ENCODE data around the gene CSK. TPM values are rescaled to one million over a fixed set of nuclear protein-coding genes. Genes with fewer than 3 reads are reported as not detected.

Gene CSK
- polyA plus RNA-seq, 2 of the 4 experiments (the other 2 are of a cell fraction) = 17.8 to 63.0 TPM

GRCh38 chr15:74791007-74791406 is 9.1 kb downstream of the CSK start:
- DNase-seq (ENCODE audit: low read depth in 1 of 2, low spot score in 1 of 2) (no peak), FAIRE-seq (no peak), ATAC-seq (no peak)
- 56% methylated on average over 1 of the region's 1 CpG for WGBS (ENCODE audit: missing lambda C conversion rate)
- ChIA-PET POLR2A (no interaction called here), CTCF (interaction anchor here (65.6 to 66.7 kb wide), 2 partner anchors 0 to 28 kb away, joined by 1908 read pairs; partner anchors contain the start of genes CPLX3, CSK, LMAN1L and ULK3)
- H3K4me1 ChIP-seq = peaks cover 17% of the 10 kb centered on the region; the same call in 1 of the 3 replicates
- no peak overlapping the region for H3K27ac ChIP-seq
- no peak for TF ChIP-seq EHF (CRISPR knock-in tag; IDR thresholded peaks at IDR 0.05)
- TF ChIP-seq, protein P1, sequence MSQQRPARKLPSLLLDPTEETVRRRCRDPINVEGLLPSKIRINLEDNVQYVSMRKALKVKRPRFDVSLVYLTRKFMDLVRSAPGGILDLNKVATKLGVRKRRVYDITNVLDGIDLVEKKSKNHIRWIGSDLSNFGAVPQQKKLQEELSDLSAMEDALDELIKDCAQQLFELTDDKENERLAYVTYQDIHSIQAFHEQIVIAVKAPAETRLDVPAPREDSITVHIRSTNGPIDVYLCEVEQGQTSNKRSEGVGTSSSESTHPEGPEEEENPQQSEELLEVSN (IDR thresholded peaks at IDR 0.05; ENCODE audit: borderline replicate concordance, low read depth) = no peak
- TF ChIP-seq RCOR1 (IDR thresholded peaks at IDR 0.05; ENCODE audit: low read depth, low read length) = no peak
- TF ChIP-seq HOXB5 (CRISPR knock-in tag; IDR thresholded peaks at IDR 0.05) = no peak
- TF ChIP-seq RFX5 (IDR thresholded peaks at IDR 0.05) = no peak
- TF ChIP-seq, protein P2, sequence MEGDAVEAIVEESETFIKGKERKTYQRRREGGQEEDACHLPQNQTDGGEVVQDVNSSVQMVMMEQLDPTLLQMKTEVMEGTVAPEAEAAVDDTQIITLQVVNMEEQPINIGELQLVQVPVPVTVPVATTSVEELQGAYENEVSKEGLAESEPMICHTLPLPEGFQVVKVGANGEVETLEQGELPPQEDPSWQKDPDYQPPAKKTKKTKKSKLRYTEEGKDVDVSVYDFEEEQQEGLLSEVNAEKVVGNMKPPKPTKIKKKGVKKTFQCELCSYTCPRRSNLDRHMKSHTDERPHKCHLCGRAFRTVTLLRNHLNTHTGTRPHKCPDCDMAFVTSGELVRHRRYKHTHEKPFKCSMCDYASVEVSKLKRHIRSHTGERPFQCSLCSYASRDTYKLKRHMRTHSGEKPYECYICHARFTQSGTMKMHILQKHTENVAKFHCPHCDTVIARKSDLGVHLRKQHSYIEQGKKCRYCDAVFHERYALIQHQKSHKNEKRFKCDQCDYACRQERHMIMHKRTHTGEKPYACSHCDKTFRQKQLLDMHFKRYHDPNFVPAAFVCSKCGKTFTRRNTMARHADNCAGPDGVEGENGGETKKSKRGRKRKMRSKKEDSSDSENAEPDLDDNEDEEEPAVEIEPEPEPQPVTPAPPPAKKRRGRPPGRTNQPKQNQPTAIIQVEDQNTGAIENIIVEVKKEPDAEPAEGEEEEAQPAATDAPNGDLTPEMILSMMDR (IDR thresholded peaks at IDR 0.05) = no peak
- no peak for TF ChIP-seq MAFK (IDR thresholded peaks at IDR 0.05; ENCODE audit: partially characterized antibody)
- TF ChIP-seq NFE2L2 (conservative IDR thresholded peaks at IDR 0.05; ENCODE audit: low read length) = no peak
- TF ChIP-seq, protein P3, sequence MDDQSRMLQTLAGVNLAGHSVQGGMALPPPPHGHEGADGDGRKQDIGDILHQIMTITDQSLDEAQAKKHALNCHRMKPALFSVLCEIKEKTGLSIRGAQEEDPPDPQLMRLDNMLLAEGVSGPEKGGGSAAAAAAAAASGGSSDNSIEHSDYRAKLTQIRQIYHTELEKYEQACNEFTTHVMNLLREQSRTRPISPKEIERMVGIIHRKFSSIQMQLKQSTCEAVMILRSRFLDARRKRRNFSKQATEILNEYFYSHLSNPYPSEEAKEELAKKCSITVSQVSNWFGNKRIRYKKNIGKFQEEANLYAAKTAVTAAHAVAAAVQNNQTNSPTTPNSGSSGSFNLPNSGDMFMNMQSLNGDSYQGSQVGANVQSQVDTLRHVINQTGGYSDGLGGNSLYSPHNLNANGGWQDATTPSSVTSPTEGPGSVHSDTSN (IDR thresholded peaks at IDR 0.05) = no peak
- TF ChIP-seq HOXB13 (CRISPR knock-in tag; IDR thresholded peaks at IDR 0.05; ENCODE audit: low read depth) = no peak
- TF ChIP-seq MAX (IDR thresholded peaks at IDR 0.05) = no peak
- TF ChIP-seq POLR2A (IDR thresholded peaks at IDR 0.05; ENCODE audit: low read length) = no peak
- TF ChIP-seq RAD21 (conservative IDR thresholded peaks at IDR 0.05 in 1 of 2, IDR thresholded peaks at IDR 0.05 in 1 of 2) = no peak
- TF ChIP-seq HDAC2 (IDR thresholded peaks at IDR 0.05) = no peak
- no peak for TF ChIP-seq GATA3 (IDR thresholded peaks at IDR 0.05; ENCODE audit: borderline replicate concordance)
- TF ChIP-seq TFCP2L1 (CRISPR knock-in tag; IDR thresholded peaks at IDR 0.05) = no peak
- TF ChIP-seq, protein P4, sequence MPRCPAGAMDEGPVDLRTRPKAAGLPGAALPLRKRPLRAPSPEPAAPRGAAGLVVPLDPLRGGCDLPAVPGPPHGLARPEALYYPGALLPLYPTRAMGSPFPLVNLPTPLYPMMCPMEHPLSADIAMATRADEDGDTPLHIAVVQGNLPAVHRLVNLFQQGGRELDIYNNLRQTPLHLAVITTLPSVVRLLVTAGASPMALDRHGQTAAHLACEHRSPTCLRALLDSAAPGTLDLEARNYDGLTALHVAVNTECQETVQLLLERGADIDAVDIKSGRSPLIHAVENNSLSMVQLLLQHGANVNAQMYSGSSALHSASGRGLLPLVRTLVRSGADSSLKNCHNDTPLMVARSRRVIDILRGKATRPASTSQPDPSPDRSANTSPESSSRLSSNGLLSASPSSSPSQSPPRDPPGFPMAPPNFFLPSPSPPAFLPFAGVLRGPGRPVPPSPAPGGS (IDR thresholded peaks at IDR 0.05) = no peak
- H3K4me2 ChIP-seq = no peak overlapping the region
- H3K9me3 ChIP-seq = no peaks in the 10 kb centered on the region
- no peak overlapping the region for H3K4me3 ChIP-seq

DNA sequence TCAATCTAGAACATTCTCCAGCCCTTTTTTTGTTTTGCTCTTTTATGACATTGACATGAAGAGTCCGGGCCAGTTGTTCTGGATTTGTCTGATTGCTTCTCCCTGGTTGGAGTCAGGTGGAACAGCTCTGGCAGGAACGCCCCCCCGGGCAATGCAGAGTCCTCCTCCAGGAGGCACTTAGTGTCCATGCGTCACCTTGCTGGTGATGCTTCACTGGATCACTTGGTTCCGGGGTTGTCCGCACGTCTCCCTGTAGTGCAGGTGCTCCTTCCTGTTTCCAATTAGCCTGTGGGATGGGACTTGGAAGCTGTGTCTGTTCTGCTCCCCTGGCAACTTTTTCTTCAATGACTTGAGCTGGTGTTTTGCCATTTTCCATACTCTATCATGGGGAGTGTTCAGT is 9.8 kb downstream of the CSK start:
- ChIA-PET CTCF (interaction anchor here (2.9 to 66.7 kb wide), 3 partner anchors 1 to 157 kb away, joined by 14 to 1908 read pairs (median 1908); partner anchors contain the start of genes CPLX3, CSK, LMAN1L and ULK3), POLR2A (no interaction called here)
- no peak overlapping the region for H3K4me2 ChIP-seq
- DNase-seq (ENCODE audit: low read depth in 1 of 2, low spot score in 1 of 2) (no peak), ATAC-seq (no peak), FAIRE-seq (no peak)
- TF ChIP-seq JUN (IDR thresholded peaks at IDR 0.05) = no peak
- no peak for TF ChIP-seq POLR2A (IDR thresholded peaks at IDR 0.05; ENCODE audit: low read length)
- no peak for TF ChIP-seq EHMT2 (IDR thresholded peaks at IDR 0.05; ENCODE audit: low read depth)
- TF ChIP-seq PHF8 (IDR thresholded peaks at IDR 0.05; ENCODE audit: borderline replicate concordance, low read depth) = no peak
- TF ChIP-seq JUNB (IDR thresholded peaks at IDR 0.05) = no peak
- TF ChIP-seq TFCP2L1 (CRISPR knock-in tag; IDR thresholded peaks at IDR 0.05) = no peak
- no peak for TF ChIP-seq ESRRA (IDR thresholded peaks at IDR 0.05; ENCODE audit: borderline replicate concordance, low read length)
- no peak for TF ChIP-seq CBX2 (IDR thresholded peaks at IDR 0.05; ENCODE audit: borderline replicate concordance, low read depth)
- H3K9me3 ChIP-seq = no peaks in the 10 kb centered on the region
- H3K4me1 ChIP-seq = peaks cover 17% of the 10 kb centered on the region; the same call in 1 of the 3 replicates
- 84% methylated on average over 7 of the region's 7 CpGs for WGBS (ENCODE audit: missing lambda C conversion rate)
- H3K4me3 ChIP-seq = no peak overlapping the region
- no peak overlapping the region for H3K27ac ChIP-seq
